ENCODE measurements around the gene ZSCAN30.
"Not testable (repeated sequence)": the region's sequence is repeated elsewhere in the genome, so short reads cannot be mapped to it uniquely, and the experiment has no call there.

ZSCAN30 gene

GRCh38 chr18:35227254-35227653 is 62.8 kb downstream of the ZSCAN30 start:
- DNase-seq, result no peak

DNA sequence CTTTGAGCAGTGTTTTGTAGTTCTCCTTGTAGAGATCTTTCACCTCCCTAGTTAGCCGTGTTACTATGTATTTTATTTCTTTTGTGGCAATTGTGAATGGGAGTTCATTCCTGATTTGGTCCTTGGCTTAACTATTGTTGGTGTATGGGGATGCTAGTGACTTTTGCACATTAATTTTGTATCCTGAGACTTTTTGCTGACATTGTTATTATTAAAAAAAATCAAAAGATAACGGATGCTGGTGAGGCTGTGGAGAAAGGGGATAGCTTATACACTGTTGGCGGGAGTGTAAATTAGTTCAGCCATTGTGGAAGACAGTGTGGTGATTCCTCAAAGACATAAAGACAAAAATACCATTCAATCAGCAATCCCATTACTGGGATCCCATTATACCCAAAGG is 66.2 kb downstream of the ZSCAN30 start:
- DNase-seq, result no peak

DNA sequence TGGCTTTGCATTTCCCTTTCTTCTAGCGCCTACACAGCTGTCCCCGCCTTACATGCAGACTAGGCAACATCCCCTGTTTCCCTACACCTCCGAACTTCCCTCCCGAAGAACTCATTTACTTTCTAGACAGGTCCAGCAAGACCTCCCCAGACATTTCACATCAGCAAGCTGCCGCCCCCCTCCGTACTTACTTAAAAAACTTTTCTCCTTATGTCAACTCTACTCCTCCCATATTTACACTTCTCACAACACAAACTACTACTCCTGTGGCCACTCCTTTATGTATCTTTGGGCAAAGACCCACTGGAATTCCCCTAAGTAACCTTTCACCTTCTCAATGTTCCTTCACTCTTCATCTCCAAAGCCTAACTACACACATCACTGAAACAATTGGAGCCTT is 69.6 kb downstream of the ZSCAN30 start:
- no peak for DNase-seq

DNA sequence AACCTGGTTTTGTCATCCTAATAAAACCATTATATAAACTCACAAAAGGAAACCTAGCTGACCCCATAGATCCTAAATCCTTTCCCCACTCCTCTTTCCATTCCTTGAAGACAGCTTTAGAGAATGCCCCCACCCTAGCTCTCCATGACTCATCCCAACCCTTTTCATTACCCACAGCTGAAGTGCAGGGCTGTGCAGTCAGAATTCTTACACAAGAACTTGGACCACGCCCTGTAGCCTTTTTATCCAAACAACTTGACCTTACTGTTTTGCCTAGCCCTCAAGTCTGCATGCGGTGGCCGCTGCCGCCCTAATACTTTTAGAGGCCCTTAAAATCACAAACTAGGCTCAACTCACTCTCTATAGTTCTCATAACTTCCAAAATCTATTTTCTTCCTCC is 70.7 kb downstream of the ZSCAN30 start:
- DNase-seq, result not testable (repeated sequence)

DNA sequence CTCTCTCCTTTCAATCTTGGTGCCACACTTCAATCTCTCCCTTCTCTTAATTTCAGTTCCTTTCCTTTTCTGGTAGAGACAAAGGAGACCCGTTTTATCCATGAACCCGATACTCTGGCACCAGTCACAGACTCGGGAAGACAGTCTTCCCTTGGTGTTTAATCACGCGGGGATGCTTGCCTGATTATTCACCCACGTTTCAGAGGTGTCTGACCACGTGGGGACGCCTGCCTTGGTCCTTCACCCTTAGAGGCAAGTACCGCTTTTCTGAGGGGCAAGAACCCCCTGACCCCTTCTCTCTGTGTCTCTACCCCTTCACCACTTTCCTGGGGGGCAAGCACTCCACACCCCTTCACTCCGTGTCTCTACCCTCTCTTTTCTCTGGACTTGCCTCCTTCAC is 73.4 kb downstream of the ZSCAN30 start:
- DNase-seq, result not testable (repeated sequence)

DNA sequence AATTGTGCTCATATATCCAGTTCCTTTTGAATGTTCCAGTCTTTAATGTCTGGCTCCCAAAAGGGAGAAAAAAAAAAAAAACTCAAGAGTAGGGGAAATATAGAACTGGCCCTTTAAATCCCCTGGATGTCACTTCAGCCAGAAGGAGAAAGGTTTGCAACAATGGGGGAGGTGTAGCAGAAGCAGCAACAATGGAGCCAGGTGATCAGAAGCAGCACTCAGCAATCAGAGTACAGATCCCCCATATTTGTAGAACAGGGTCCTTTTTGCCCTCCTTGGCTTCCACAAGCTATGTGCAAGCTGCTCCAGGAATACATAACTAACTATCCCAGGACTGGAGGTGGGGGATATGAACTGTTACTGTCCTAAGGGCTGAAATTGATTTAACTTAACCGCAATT is 75.0 kb downstream of the ZSCAN30 start:
- no peak for DNase-seq

DNA sequence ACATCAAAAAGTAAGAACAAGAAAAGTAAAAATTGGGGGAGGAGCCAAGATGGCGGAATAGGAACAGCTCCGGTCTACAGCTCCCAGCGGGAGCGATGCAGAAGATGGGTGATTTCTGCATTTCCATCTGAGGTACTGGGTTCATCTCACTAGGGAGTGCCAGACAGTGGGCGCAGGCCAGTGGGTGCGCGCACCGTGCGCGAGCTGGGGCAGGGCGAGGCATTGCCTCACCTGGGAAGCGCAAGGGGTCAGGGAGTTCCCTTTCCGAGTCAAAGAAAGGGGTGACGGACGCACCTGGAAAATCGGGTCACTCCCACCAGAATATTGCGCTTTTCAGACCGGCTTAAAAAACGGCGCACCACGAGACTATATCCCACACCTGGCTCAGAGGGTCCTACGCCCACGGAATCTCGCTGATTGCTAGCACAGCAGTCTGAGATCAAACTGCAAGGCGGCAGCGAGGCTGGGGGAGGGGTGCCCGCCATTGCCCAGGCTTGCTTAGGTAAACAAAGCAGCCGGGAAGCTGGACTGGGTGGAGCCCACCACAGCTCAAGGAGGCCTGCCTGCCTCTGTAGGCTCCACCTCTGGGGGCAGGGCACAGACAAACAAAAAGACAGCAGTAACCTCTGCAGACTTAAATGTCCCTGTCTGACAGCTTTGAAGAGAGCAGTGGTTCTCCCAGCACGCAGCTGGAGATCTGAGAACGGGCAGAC is 84.1 kb downstream of the ZSCAN30 start:
- not testable (repeated sequence) for DNase-seq

DNA sequence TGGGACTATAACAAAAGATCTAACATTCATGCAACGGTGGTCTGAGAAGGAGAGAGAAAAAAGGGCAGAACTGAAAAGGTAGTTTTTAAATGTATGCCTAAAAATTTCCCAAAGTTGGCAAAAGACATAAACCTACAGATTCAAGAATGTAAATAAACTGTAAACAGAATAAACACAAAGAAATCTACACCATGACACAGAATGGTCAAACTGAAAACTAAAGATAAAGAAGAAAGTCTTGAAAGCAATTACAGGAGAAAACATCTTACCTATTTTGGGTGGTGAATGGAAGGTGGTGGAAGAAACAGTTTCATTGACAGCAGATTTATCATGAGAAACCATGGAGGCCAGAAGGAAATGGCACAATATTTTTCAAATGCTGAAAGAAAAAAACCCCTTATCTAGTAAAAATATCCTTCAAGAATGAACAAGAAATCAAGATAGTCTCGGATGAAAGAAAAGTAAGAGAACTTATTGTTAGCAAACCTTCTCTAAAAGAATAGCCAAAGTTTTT is 84.8 kb downstream of the ZSCAN30 start:
- no peak for DNase-seq

DNA sequence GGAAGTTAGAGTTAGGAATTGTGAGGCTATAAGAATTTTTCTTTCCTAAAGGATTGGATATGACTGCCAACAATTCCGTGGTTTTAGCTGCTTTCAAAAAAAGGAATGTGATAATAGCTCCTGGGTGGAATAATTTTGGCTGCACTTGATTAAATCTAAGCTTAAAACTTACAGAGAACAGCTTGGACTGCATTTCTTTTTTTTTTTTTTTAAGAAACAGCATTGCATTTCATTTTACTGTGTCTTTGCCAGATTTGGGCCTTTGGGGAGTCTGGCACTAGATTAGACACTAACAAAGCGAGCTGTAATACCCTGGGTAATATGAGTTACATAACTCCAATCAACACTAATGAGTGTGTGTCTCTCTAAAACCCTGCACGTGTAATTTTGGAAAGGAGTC is 87.0 kb downstream of the ZSCAN30 start:
- DNase-seq, result no peak

GRCh38 chr18:35201256-35201931 is 88.6 kb downstream of the ZSCAN30 start:
- no peak for DNase-seq
